H1 (cell line): Measurements from ENCODE around the gene VAV2. TPM values are rescaled to one million over a fixed set of nuclear protein-coding genes. Genes with fewer than 3 reads are reported as not detected.

Source experiments
- CTCF ChIA-PET: fragments of 300-600 bp; sonication (Branson Sonifier 250); formaldehyde crosslinking; loops from one replicate; lab custom pipeline; 2021; ENCODE audit not compliant: partially characterized antibody; lab: Charles Lee
- POLR2A ChIA-PET: fragments of 300-600 bp; sonication (Branson Sonifier 250); formaldehyde crosslinking; loops from one replicate; lab custom pipeline; 2021; ENCODE audit warnings: inconsistent platforms; ENCODE audit not compliant: partially characterized antibody; lab: Charles Lee
- DNase-seq, 2 experiments: peaks; one replicate each; pipeline versions ENCODE4 v3.0.0 to v3.0.0-alpha.2; 2010 to 2022; ENCODE audit warnings: low spot score in 2 of 2, low read depth in 1 of 2, mixed read lengths in 1 of 2
- FAIRE-seq: peaks from 2 replicates; lab custom pipeline; 2011; peaks lifted over from hg19 to GRCh38; lab: Jason Lieb, UNC
- H2AFZ ChIP-seq: 2 replicates; pipeline ENCODE4 v1.8.1; 2012; ENCODE audit warnings: low read length, inconsistent platforms
- H2AK5ac ChIP-seq: 2 replicates; pipeline ENCODE4 v1.6.1; 2013; ENCODE audit warnings: low read depth, low read length
- H2BK120ac ChIP-seq: replicated peaks from 2 replicates; pipeline ENCODE3; 2013; ENCODE audit warnings: low read depth, low read length, inconsistent platforms
- H2BK12ac ChIP-seq: 2 replicates; pipeline ENCODE4 v1.6.1; 2013; ENCODE audit warnings: low read depth, low read length
- H2BK15ac ChIP-seq: 2 replicates; pipeline ENCODE4 v1.6.1; 2013; ENCODE audit warnings: low read length
- H2BK20ac ChIP-seq: 2 replicates; pipeline ENCODE4 v1.6.1; 2013; ENCODE audit warnings: low read length
- H2BK5ac ChIP-seq: 2 replicates; pipeline ENCODE4 v1.6.1; 2013; ENCODE audit warnings: low read depth, low read length
- H3K14ac ChIP-seq: 2 replicates; pipeline ENCODE4 v1.6.1; 2013; ENCODE audit warnings: inconsistent platforms; ENCODE audit not compliant: insufficient read length
- H3K18ac ChIP-seq: 2 replicates; pipeline ENCODE4 v1.6.1; 2013; ENCODE audit warnings: low read length; ENCODE audit errors: extremely low read depth
- H3K23ac ChIP-seq: 2 replicates; pipeline ENCODE4 v1.6.1; 2013; ENCODE audit warnings: inconsistent platforms; ENCODE audit not compliant: insufficient read length
- H3K23me2 ChIP-seq: 2 replicates; pipeline ENCODE4 v1.6.1; 2013; ENCODE audit warnings: low read depth, low read length
- H3K27ac ChIP-seq: 2 replicates; pipeline ENCODE4 v1.6.1; 2011; ENCODE audit warnings: low read depth, low read length, inconsistent platforms
- H3K27me3 ChIP-seq, 4 experiments: replicated peaks in 1 of 4; 1 replicate in 1 of 4; 2 replicates in 3 of 4; pipeline versions ENCODE4 v1.6.1 to v1.8.1; 2011 to 2013; ENCODE audit warnings: low read length in 3 of 4, mild to moderate bottlenecking in 3 of 4, inconsistent platforms in 2 of 4, mixed read lengths in 2 of 4, moderate library complexity in 1 of 4; ENCODE audit not compliant: control insufficient read depth in 3 of 4, insufficient read depth in 3 of 4; ENCODE audit errors: extremely low read depth in 1 of 4
- H3K36me3 ChIP-seq, 4 experiments: 2 replicates each; pipeline versions ENCODE4 v1.6.1 to v1.8.1; 2011 to 2013; ENCODE audit warnings: mild to moderate bottlenecking in 4 of 4, low read length in 3 of 4, moderate library complexity in 2 of 4, control low read depth in 1 of 4, inconsistent platforms in 1 of 4; ENCODE audit not compliant: insufficient read depth in 4 of 4, control insufficient read depth in 2 of 4
- H3K4ac ChIP-seq: replicated peaks from 2 replicates; pipeline ENCODE3; 2013; ENCODE audit warnings: low read length, low read depth, mixed read lengths, inconsistent platforms; ENCODE audit not compliant: insufficient read length
- H3K4me1 ChIP-seq, 4 experiments: replicated peaks in 1 of 4; 1 replicate in 1 of 4; 2 replicates in 3 of 4; pipeline versions ENCODE4 v1.6.1 to v1.8.1; 2011 to 2013; ENCODE audit warnings: low read length in 3 of 4, inconsistent platforms in 2 of 4, mixed read lengths in 1 of 4; ENCODE audit not compliant: insufficient read depth in 4 of 4, control insufficient read depth in 3 of 4
- H3K4me2 ChIP-seq, 2 experiments: 2 replicates each; pipeline versions ENCODE4 v1.6.1 to v1.8.1; 2011 to 2013; ENCODE audit warnings: low read depth in 2 of 2, low read length in 2 of 2, control low read depth in 1 of 2, inconsistent platforms in 1 of 2, mild to moderate bottlenecking in 1 of 2; ENCODE audit not compliant: insufficient read depth in 1 of 2
- H3K4me3 ChIP-seq, 4 experiments: fragments of 200-600, 300-600 bp in 1 of 4; sonication (generic), shearing (Covaris generic), sonication (Bioruptor Twin) in 1 of 4; 2 replicates each; pipeline versions ENCODE4 v1.5.1 to v1.8.1; 2011 to 2016; ENCODE audit warnings: low read length in 4 of 4, low read depth in 3 of 4, control low read depth in 2 of 4, inconsistent platforms in 2 of 4, mild to moderate bottlenecking in 2 of 4, mixed read lengths in 1 of 4, moderate library complexity in 1 of 4; ENCODE audit not compliant: insufficient read depth in 2 of 4; ENCODE audit errors: extremely low read depth in 1 of 4
- H3K56ac ChIP-seq: replicated peaks from 2 replicates; pipeline ENCODE3; 2013; ENCODE audit warnings: low read depth, mild to moderate bottlenecking, mixed read lengths, low read length, inconsistent platforms; ENCODE audit not compliant: insufficient read length
- H3K79me1 ChIP-seq: 2 replicates; pipeline ENCODE4 v1.6.1; 2013; ENCODE audit warnings: low read depth, low read length, control low read depth
- H3K79me2 ChIP-seq, 2 experiments: 2 replicates each; pipeline versions ENCODE4 v1.6.1 to v1.8.1; 2012 to 2013; ENCODE audit warnings: low read length in 2 of 2, mild to moderate bottlenecking in 2 of 2, inconsistent platforms in 1 of 2; ENCODE audit not compliant: insufficient read depth in 2 of 2, control insufficient read depth in 1 of 2
- H3K9ac ChIP-seq, 4 experiments: replicated peaks in 1 of 4; 1 replicate in 1 of 4; 2 replicates in 3 of 4; pipeline versions ENCODE4 v1.6.1 to v1.8.1; 2011 to 2013; ENCODE audit warnings: low read depth in 3 of 4, low read length in 3 of 4, control low read depth in 2 of 4, mild to moderate bottlenecking in 2 of 4, moderate library complexity in 2 of 4, inconsistent platforms in 1 of 4; ENCODE audit errors: extremely low read depth in 1 of 4
- H3K9me3 ChIP-seq, 2 experiments: 2 replicates each; pipeline versions ENCODE4 v1.6.1 to v1.8.1; 2012 to 2013; ENCODE audit warnings: mild to moderate bottlenecking in 2 of 2, moderate library complexity in 2 of 2, control low read depth in 1 of 2, inconsistent platforms in 1 of 2, low read depth in 1 of 2, low read length in 1 of 2, mixed read lengths in 1 of 2; ENCODE audit not compliant: insufficient read depth in 2 of 2
- H4K20me1 ChIP-seq, 2 experiments: replicated peaks in 1 of 2; 2 replicates each; pipeline versions ENCODE3 to v1.8.1; 2011 to 2013; ENCODE audit warnings: inconsistent platforms in 2 of 2, low read length in 2 of 2, mild to moderate bottlenecking in 1 of 2; ENCODE audit not compliant: insufficient read depth in 2 of 2, control insufficient read depth in 1 of 2
- H4K5ac ChIP-seq: 2 replicates; pipeline ENCODE4 v1.6.1; 2013; ENCODE audit warnings: low read length, low read depth, mixed read lengths, inconsistent platforms; ENCODE audit not compliant: insufficient read length
- H4K8ac ChIP-seq: 2 replicates; pipeline ENCODE4 v1.8.0; 2013; ENCODE audit warnings: mild to moderate bottlenecking, moderate library complexity, low read length, inconsistent platforms; ENCODE audit not compliant: insufficient read depth; ENCODE audit errors: extremely low read depth
- H4K91ac ChIP-seq: replicated peaks from 2 replicates; pipeline ENCODE3; 2013; ENCODE audit warnings: low read length, mixed read lengths, inconsistent platforms; ENCODE audit not compliant: insufficient read length
- EGR1 ChIP-seq: IDR thresholded peaks from 2 replicates; pipeline ENCODE4 v1.6.1; 2011; ENCODE audit warnings: low read depth, low read length, borderline replicate concordance
- HDAC6 ChIP-seq: IDR thresholded peaks from one replicate; pipeline ENCODE4 v1.7.1; 2012; ENCODE audit warnings: low read depth, mild to moderate bottlenecking, inconsistent platforms, low read length, moderate library complexity
- KDM4A ChIP-seq: IDR thresholded peaks from one replicate; pipeline ENCODE4 v1.7.1; 2012; ENCODE audit warnings: low read depth, mild to moderate bottlenecking, moderate library complexity, low read length, inconsistent platforms; ENCODE audit not compliant: severe bottlenecking
- KDM5A ChIP-seq: fragments of 200-600 bp; IDR thresholded peaks from 2 replicates; pipeline ENCODE4 v1.7.1; 2012; ENCODE audit warnings: mild to moderate bottlenecking, low read length, inconsistent platforms, mixed read lengths
- SP2 ChIP-seq: IDR thresholded peaks from 2 replicates; pipeline ENCODE4 v1.6.1; 2012; ENCODE audit warnings: mild to moderate bottlenecking, low read length, inconsistent platforms
- WGBS, 2 experiments: shearing (Covaris generic) in 1 of 2; methylation state at CpG; one replicate each; pipeline versions ENCODE4 v1.1.6 to v1.1.7; 2013 to 2015; ENCODE audit warnings: low lambda C conversion rate in 2 of 2, mixed read lengths in 2 of 2, inconsistent platforms in 1 of 2, low coverage in 1 of 2, missing lambda C conversion rate in 1 of 2; ENCODE audit not compliant: insufficient replicate concordance in 2 of 2, insufficient coverage in 1 of 2, insufficient read length in 1 of 2; ENCODE audit errors: extremely low coverage in 1 of 2, missing lambda C conversion rate in 1 of 2; 5-methylcytosine and 5-hydroxymethylcytosine counted together
- polyA plus RNA-seq, 7 experiments: library from polyadenylated mRNA; depleted of rRNA in 3 of 7; stranded (reverse) in 5 of 7; unstranded in 2 of 7; fragments of >200 nt in 5 of 7; fragments of 200-250 nt in 2 of 7; gene quantifications; 1 replicate in 5 of 7; 2 replicates in 1 of 7; 4 replicates in 1 of 7; pipeline versions ENCODE4 v1.2.1 to v1.2.3, GENCODE V29; 2011 to 2013; ENCODE audit warnings: missing spikeins in 2 of 7, mixed read lengths in 2 of 7
- total RNA-seq: library from RNA; stranded (reverse); fragmentation: NEBNext Ultra II Directional; extraction: Animal tissue kit (Norgen Biotek cat#: 25700); gene quantifications from 2 replicates; pipeline ENCODE4 v1.2.1, GENCODE V29; 2021

Gene VAV2
- total and polyA plus RNA-seq, 2 of the 8 experiments (the other 6 are each of a cell fraction or from before 2014, with no cell fraction given) = 13.6 to 37.6 TPM

- peaks cover 0 to 29% of the 10 kb centered on the region in 2 experiments; a peak in 2 of 4 replicates for H3K79me2 ChIP-seq
Measured at GRCh38 chr9:133866946-133867345, 125.2 kb downstream of the VAV2 start.

More at GRCh38 chr9:133866946-133867345, 125.2 kb downstream of the VAV2 start:
- Histone ChIP-seq H4K91ac (no peak overlapping the region), H3K27me3 (no peaks in the 10 kb centered on the region), H3K27ac (no peak overlapping the region), H3K23me2 (peaks cover 8% of the 10 kb centered on the region; the same call in 1 of the 2 replicates), H4K8ac (no peak overlapping the region), H3K56ac (no peak overlapping the region), H3K23ac (no peak overlapping the region), H2BK5ac (no peak overlapping the region), H2BK20ac (no peak overlapping the region), H3K9ac (no peak overlapping the region), H3K4me2 (no peak overlapping the region), H3K36me3 (no peaks in the 10 kb centered on the region), H2AFZ (no peak overlapping the region), H4K5ac (no peak overlapping the region), H3K18ac (no peak overlapping the region), H3K4me1 (peaks cover 0 to 7% (median 2%) of the 10 kb centered on the region in 4 experiments; a peak in 4 of 7 replicates), H3K4ac (no peak overlapping the region), H2BK15ac (no peak overlapping the region), H3K14ac (no peak overlapping the region), H3K79me1 (peaks cover 17% of the 10 kb centered on the region), H2BK12ac (no peak overlapping the region), H3K9me3 (peaks cover 8 to 12% of the 10 kb centered on the region in 2 experiments; a peak in 3 of 4 replicates), H4K20me1 (peaks cover 7 to 18% of the 10 kb centered on the region in 2 experiments), H2AK5ac (no peak overlapping the region), H2BK120ac (no peak overlapping the region), H3K4me3 (no peak overlapping the region)
- ChIA-PET CTCF (interaction anchor here (2.8 kb wide), 1 partner anchor 10 kb away, joined by 13 read pairs; no protein-coding TSS in a partner anchor), POLR2A (no interaction called here)
- TF ChIP-seq HDAC6 = no peak
- no peak for TF ChIP-seq SP2
- no peak for TF ChIP-seq KDM4A
- no peak for TF ChIP-seq KDM5A
- TF ChIP-seq EGR1 = no peak
- FAIRE-seq (no peak), DNase-seq (no peak)
- WGBS, 2 experiments = 96% methylated on average over 17 of the region's 17 CpGs; no CpG with 5 or more reads in 1 of the 2 experiments
